ENCODE data around the gene ENTPD8.
"Not testable (repeated sequence)": the region's sequence is repeated elsewhere in the genome, so short reads cannot be mapped to it uniquely, and the experiment has no call there.

ENTPD8 gene

GRCh38 chr9:137452761-137453642, 11.8 kb upstream of the ENTPD8 start:
- H3K4me3 ChIP-seq (ENCODE audit: low read depth, low read length): peak overlapping the region; percentile 54
- DNase-seq (ENCODE audit: low read depth): no peak
- TF ChIP-seq CTCF (conservative IDR thresholded peaks at IDR 0.05; ENCODE audit: low read depth, low read length): no peak

- no peak overlapping the region for H3K4me3 ChIP-seq (ENCODE audit: low read depth, low read length)
- no peak for TF ChIP-seq CTCF (conservative IDR thresholded peaks at IDR 0.05; ENCODE audit: low read depth, low read length)
- no peak for DNase-seq (ENCODE audit: low read depth)
Observed at GRCh38 chr9:137452006-137452760, 11.0 kb upstream of the ENTPD8 start.

GRCh38 chr9:137451264-137452005, 10.3 kb upstream of the ENTPD8 start:
- not testable (repeated sequence) for H3K4me3 ChIP-seq (ENCODE audit: low read depth, low read length); DNase-seq (ENCODE audit: low read depth)

- not testable (repeated sequence) for H3K4me3 ChIP-seq (ENCODE audit: low read depth, low read length); DNase-seq (ENCODE audit: low read depth)
Observed at GRCh38 chr9:137450539-137451222, 9.5 kb upstream of the ENTPD8 start.

GRCh38 chr9:137449931-137450538, 8.9 kb upstream of the ENTPD8 start:
- TF ChIP-seq CTCF (conservative IDR thresholded peaks at IDR 0.05; ENCODE audit: low read depth, low read length): no peak
- no peak overlapping the region for H3K4me3 ChIP-seq (ENCODE audit: low read depth, low read length)
- DNase-seq (ENCODE audit: low read depth): no peak

GRCh38 chr9:137449081-137449844, 8.1 kb upstream of the ENTPD8 start:
- H3K4me3 ChIP-seq (ENCODE audit: low read depth, low read length): no peak overlapping the region
- DNase-seq (ENCODE audit: low read depth): no peak
- no peak for TF ChIP-seq CTCF (conservative IDR thresholded peaks at IDR 0.05; ENCODE audit: low read depth, low read length)

- no peak overlapping the region for H3K4me3 ChIP-seq (ENCODE audit: low read depth, low read length)
- no peak for DNase-seq (ENCODE audit: low read depth)
- TF ChIP-seq CTCF (conservative IDR thresholded peaks at IDR 0.05; ENCODE audit: low read depth, low read length): no peak
Observed at GRCh38 chr9:137448602-137448962, 7.4 kb upstream of the ENTPD8 start.
